B cell (primary cell): ENCODE measurements around the gene ZNF532.

Source experiments
- EZH2 ChIP-seq: IDR thresholded peaks from 2 replicates; pipeline ENCODE4 v1.6.1; 2012; ENCODE audit warnings: borderline replicate concordance, low read depth, mild to moderate bottlenecking, moderate library complexity, low read length; ENCODE audit not compliant: insufficient read depth, poor library complexity, severe bottlenecking
- TF ChIP-seq, protein P1 (sequence below): fragments of 200-600 bp; IDR thresholded peaks from one replicate; pipeline ENCODE4 v1.8.0; 2022; ENCODE audit warnings: antibody characterized with exemption, mild to moderate bottlenecking

DNA sequence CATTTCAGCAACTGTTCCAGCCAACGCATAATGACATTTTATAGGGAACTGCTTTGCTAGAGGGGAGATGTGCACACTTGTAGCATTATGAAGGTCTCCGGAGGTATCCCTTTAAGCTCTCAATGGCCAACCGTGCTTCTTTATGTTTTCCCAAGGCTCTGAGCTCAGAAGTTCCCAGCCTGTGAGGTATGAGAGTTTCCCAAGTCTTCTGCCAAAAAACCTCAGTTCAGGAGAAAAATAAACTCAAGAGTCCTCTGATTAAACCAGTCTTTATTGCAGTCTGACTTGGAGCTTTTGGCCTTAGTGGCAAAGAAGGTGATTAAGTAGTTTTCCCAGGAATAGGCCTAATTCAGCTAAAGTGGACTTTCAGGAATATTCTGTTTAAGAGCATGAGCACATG lies 35.4 kb upstream of the ZNF532 start:
- TF ChIP-seq, protein P1, sequence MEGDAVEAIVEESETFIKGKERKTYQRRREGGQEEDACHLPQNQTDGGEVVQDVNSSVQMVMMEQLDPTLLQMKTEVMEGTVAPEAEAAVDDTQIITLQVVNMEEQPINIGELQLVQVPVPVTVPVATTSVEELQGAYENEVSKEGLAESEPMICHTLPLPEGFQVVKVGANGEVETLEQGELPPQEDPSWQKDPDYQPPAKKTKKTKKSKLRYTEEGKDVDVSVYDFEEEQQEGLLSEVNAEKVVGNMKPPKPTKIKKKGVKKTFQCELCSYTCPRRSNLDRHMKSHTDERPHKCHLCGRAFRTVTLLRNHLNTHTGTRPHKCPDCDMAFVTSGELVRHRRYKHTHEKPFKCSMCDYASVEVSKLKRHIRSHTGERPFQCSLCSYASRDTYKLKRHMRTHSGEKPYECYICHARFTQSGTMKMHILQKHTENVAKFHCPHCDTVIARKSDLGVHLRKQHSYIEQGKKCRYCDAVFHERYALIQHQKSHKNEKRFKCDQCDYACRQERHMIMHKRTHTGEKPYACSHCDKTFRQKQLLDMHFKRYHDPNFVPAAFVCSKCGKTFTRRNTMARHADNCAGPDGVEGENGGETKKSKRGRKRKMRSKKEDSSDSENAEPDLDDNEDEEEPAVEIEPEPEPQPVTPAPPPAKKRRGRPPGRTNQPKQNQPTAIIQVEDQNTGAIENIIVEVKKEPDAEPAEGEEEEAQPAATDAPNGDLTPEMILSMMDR, result no peak
- no peak for TF ChIP-seq EZH2
